GM19035 (cell line): ENCODE results near the gene ARHGAP6.

Experiments used
- ATAC-seq: cut with Tn5 transposase; IDR thresholded peaks from one replicate; pipeline ENCODE4 v1.9.1; 2021; ENCODE audit not compliant: unreplicated experiment

Gene ARHGAP6

DNA sequence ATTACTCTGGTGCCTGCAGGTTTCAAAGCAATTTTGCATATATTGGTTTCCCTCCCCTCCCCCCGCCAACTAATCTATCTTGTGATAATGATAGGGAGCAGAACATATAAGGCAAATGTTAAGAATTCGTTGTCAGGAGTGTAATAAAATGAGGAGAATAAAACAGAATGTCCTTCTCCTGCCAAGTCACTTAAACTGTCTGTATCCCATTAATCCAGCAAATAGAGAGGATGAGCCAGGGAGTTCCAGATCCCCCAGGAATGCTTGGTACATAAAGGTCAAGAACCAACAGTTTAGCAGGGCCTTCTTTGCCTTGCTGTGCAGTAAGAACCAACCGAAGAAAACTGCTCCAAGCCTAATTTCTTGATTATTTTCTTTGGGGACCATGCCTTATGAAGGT, 231.1 kb downstream of the ARHGAP6 start:
- no peak for ATAC-seq

DNA sequence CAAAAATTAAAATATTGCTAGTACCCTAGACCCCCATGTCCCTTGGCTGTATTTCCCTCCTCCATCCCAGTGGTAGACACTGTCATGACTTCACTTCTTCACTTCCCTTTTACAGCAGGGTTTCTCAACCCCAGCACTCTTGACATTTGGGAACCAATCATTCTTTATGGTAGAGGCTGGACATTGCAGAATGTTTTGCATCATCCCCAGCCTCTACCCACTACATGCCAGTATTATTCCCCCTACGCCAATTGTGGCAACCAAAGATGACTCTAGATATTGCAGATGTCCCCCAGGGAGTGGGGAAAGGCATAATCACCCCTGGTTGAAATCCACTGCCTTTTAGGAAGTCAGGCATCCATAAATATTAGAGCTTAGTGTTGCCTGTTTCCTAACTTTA, 233.9 kb downstream of the ARHGAP6 start:
- no peak for ATAC-seq

- no peak for ATAC-seq
These were observed 235.4 kb downstream of the ARHGAP6 start for GRCh38 chrX:11430271-11430670.

GRCh38 chrX:11429538-11430085, 236.1 kb downstream of the ARHGAP6 start:
- ATAC-seq: no peak

DNA sequence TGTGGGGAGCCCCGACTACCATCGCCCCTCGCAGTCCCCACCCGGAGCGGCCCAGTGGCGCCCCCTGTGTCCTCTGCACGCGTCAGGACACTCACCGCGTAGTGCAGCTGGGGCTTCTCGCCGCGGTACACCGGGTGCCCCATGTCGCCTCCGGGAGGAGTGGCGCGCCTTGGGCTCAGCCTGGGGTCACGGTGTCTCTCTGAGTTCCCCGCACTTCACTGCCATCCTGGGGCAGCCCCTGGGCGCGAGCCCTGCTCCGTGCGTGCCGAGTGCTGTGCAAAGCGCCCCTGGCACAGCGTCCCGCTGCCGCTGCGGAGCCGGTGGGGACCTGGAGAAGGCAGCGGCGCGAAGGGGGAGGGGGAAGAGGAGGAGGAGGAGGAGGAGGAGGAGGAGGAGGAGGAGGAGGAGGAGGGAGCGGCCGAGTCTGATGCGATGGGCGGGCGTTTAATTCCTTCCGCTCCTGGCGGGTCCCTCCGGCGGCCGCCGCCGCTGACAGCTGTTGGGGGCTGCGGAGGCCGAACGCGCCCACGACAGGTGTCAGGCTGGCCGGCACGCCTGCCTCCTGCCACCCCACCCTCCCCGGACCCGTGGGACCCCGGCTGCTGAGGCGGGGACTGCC, 238.2 kb downstream of the ARHGAP6 start:
- no peak for ATAC-seq

GRCh38 chrX:11426712-11427452, 238.8 kb downstream of the ARHGAP6 start:
- ATAC-seq: no peak

- ATAC-seq: no peak
These were observed 240.6 kb downstream of the ARHGAP6 start for GRCh38 chrX:11424903-11425674.

GRCh38 chrX:11423949-11424348, 241.8 kb downstream of the ARHGAP6 start:
- no peak for ATAC-seq

- ATAC-seq: peak; percentile 91
These were observed 242.3 kb downstream of the ARHGAP6 start for GRCh38 chrX:11423362-11423818.

DNA sequence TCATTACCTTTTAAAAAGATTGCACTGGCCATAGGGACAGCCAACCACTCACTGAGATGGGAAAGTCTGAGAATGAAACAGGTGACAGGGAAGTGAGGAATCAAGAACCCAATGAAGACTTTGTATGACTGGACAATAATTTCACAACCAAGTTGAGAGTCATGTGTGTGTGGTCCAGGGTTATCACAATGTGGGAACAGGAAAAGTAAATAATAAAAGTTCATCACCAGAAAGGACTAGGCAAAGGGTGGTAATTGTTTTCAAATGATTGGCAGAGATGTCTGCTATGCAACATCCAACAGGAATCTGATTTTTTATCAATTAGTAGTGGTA, 243.2 kb downstream of the ARHGAP6 start:
- ATAC-seq: no peak

GRCh38 chrX:11421805-11422524, 243.8 kb downstream of the ARHGAP6 start:
- no peak for ATAC-seq

DNA sequence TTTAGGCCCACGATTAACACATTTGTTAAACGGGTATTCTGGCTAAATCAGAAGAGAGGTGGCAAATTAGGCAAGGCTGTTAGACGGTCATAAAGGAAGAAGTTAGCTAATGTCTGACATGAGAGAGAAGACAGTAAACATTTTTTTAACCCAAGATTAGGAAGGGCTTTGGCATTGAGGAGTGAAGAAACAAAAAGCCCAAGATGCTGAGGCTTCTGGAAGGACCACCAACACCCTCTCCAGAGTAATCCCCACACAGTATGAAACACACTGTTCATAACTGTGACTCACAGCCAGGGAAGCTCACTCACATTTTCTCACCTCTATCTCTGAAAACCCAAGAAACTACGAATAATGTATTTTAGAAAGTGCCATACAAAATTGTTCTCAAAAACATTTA, 244.9 kb downstream of the ARHGAP6 start:
- no peak for ATAC-seq

GRCh38 chrX:11419102-11419501, 246.6 kb downstream of the ARHGAP6 start:
- no peak for ATAC-seq

GRCh38 chrX:11416600-11416999, 249.1 kb downstream of the ARHGAP6 start:
- ATAC-seq: no peak

- ATAC-seq: no peak
These were observed 251.6 kb downstream of the ARHGAP6 start for GRCh38 chrX:11414091-11414490.

DNA sequence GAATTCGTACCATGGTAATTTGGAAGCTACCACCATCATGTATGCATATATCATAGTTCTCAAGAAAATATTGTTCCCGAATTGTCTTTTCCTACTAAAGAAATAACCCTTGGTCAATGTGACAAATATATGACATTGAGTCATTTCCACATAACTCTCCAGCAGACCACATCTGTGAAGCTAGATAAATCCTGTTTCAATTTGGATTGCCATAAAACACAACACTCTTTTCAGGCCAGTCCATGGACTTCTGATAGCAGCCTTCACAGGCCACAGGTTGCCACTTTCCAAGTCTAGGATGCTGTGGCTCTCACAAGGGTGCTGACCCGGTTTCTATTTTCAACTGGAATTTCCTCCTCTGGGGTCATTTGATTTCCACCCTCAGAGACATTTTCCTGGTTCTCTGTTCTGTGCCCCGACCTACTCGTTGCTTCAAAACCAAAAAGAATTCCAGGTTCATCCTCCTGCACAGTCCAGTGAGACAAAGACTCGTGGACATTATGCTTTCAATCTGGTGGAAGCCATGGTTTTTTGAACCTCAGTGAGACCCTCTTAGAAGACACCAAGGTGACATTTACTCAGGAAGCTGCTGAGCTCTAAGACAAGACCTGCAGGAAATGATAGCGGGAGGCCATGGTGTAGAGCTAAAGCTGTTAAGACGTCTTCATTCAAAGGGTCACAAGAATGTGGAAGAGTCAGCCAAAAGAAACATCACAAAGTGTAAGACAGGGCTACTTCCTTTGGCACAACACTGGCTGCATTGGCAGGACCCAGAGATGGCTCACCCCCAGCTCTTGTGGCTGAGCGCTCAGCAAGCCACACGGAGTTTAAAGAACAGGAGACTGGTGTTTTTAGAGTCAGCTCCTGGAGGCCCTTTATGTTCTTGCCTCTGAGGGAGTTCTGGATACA, 252.8 kb downstream of the ARHGAP6 start:
- no peak for ATAC-seq

GRCh38 chrX:11409957-11410356, 255.8 kb downstream of the ARHGAP6 start:
- ATAC-seq: no peak

- ATAC-seq: no peak
These were observed 256.9 kb downstream of the ARHGAP6 start for GRCh38 chrX:11408783-11409182.

DNA sequence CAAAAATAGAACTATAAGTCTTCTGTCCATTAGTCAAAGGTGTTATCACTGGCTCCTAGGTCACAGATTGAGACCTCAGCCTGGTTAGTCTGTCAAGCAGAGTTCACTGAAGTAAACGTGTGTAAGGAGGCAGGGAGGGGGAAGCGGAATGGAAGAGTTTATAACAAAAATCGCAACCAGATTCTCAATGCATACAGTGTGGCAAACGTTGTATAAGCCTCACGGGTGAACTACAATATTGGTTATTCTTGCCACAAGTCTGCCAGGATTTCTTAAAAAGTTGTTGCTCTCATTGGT, 257.7 kb downstream of the ARHGAP6 start:
- no peak for ATAC-seq
